ENCODE data around the gene BLMH.

BLMH gene

DNA sequence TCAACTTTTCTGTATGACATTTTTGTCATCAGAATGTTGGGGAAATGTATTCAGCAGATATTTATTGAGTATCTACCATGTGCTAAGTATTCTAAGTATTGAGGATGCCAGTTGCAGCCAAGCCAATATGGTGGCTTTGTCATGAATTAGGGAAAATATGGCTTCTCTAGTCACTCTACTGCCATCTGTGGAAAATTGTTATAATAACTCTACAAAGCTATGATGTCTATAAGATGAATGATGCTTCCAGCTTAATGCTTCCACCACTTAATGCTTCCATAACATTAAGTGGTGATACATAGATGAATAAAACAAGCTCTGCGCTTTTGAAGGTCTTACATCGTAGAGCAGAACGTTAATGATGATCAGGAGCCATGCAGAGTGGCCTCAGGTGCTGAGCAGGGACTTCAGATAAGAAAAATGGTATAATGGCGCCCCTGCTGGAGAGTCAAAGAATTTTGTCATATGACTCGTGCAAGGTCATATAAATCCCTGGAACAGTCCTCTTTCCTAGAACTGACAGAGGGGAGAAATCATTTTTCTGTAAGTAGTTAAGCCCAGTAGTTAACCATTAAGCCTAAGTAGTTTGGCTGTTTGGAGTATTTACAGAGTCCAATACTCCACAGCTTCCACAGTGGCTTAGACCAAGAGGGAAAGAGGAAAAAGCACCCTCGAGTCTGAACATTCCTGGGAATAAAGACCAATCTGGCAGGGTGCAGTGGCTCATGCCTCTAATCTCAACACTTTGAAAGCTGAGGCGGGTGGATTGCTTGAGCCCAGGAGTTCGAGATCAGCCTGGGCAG lies 44.8 kb upstream of the BLMH start:
- Histone ChIP-seq H3K4me2 (ENCODE audit: low read length) (no peak overlapping the region), H3K27ac (no peak overlapping the region)

DNA sequence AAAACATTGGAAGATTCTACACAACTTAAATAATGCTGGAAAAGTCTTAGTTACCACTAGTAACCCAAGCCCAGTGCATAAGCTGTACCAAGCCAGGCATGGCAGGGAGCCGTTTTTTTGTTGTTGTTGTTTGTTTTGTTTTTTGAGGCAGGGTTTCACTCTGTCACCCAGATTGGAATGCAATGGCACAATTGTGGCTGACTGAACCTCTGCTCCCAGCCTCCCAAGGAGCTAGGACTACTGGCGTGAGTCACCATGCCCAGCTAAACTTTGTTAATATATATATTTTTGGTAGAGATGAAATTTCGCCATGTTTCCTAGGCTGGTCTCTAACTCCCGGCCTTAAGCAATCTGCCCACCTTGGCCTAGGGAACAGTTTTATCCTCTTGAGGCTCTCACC lies 42.7 kb upstream of the BLMH start:
- H3K4me3 ChIP-seq (ENCODE audit: low read depth, low read length): no peak overlapping the region
- no peaks in the 10 kb centered on the region for H3K27me3 ChIP-seq (ENCODE audit: control insufficient read depth, insufficient read depth, low read length)
- H3K36me3 ChIP-seq (ENCODE audit: control insufficient read depth, insufficient read depth, low read length): no peaks in the 10 kb centered on the region
- no peak for TF ChIP-seq CTCF (IDR thresholded peaks at IDR 0.05)
- H3K9ac ChIP-seq: no peak overlapping the region
- no peak overlapping the region for H3K4me2 ChIP-seq (ENCODE audit: low read length)
- no peak overlapping the region for H2AFZ ChIP-seq
- H3K4me1 ChIP-seq: no peaks in the 10 kb centered on the region
- no peak overlapping the region for H3K27ac ChIP-seq
- no peaks in the 10 kb centered on the region for H3K79me2 ChIP-seq
- no peaks in the 10 kb centered on the region for H3K9me3 ChIP-seq (ENCODE audit: control insufficient read depth, low read length)

More for the DNA sequence above, 44.8 kb upstream of the BLMH start:
- Histone ChIP-seq H3K79me2 (no peaks in the 10 kb centered on the region), H3K36me3 (ENCODE audit: control insufficient read depth, insufficient read depth, low read length) (no peaks in the 10 kb centered on the region), H3K9me3 (ENCODE audit: control insufficient read depth, low read length) (no peaks in the 10 kb centered on the region), H3K4me3 (ENCODE audit: low read depth, low read length) (no peak overlapping the region), H2AFZ (no peak overlapping the region), H3K27me3 (ENCODE audit: control insufficient read depth, insufficient read depth, low read length) (no peaks in the 10 kb centered on the region), H3K9ac (no peak overlapping the region), H3K4me1 (no peaks in the 10 kb centered on the region)
- TF ChIP-seq CTCF (IDR thresholded peaks at IDR 0.05): peak; percentile 27

DNA sequence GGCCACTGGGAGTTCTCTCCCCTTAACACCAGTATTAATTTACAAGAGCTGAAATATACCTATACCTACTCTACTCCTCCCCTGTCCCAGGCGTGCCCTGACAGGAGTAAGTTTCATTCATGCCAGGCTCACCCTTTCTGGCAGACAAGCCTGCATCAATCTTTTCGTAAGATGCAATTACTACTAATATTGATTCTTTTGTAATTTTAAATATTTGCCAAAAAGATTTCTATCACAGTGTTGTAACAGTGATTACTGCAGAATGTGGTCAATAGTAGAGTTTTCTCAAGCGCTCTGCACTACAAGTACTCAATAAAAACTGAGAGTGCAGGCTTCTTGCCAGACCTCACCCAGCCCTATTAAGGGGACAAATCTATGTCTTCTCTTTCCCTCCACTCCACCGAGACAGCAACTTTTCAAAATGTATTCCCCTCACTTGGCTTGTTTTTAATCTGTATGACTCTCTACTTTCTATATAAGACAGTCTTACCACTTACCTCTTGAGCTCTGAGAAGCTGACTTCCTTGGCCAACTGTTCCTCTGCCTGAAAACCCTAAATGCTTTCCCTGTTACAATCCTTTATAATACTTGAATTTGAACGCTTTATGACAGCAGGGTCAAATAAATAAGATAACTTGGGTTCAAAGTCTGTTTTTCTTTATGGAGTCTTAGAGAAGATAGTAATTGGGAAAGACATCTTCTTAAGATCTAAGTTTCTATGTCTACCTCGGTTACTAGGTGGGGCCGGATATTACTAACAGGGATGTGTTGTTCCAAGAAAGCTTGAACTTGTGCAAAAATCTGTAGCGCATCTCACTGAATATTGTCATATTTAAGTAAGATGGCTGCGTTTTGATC lies 42.0 kb upstream of the BLMH start, which contains the start of gene TMIGD1:
TMIGD1 (minus strand) TSS at position 555 of the 858 bp plus-strand sequence. CDS start 1,924 bp downstream, outside the sequence.
- TF ChIP-seq CTCF (IDR thresholded peaks at IDR 0.05): no peak
- no peak within 1 kb of the TSS for H2AFZ ChIP-seq
- no peak within 1 kb of the TSS for H3K4me2 ChIP-seq (ENCODE audit: low read length)
- H3K27me3 ChIP-seq (ENCODE audit: control insufficient read depth, insufficient read depth, low read length): no peaks in the 10 kb centered on the region
- H3K4me3 ChIP-seq (ENCODE audit: low read depth, low read length): no peak within 1 kb of the TSS
- H3K36me3 ChIP-seq (ENCODE audit: control insufficient read depth, insufficient read depth, low read length): no peaks in the 10 kb centered on the region
- H3K9me3 ChIP-seq (ENCODE audit: control insufficient read depth, low read length): no peaks in the 10 kb centered on the region
- no peak within 1 kb of the TSS for H3K27ac ChIP-seq
- H3K9ac ChIP-seq: no peak within 1 kb of the TSS
- H3K4me1 ChIP-seq: no peaks in the 10 kb centered on the region
- no peaks in the 10 kb centered on the region for H3K79me2 ChIP-seq

GRCh38 chr17:30332057-30332542 lies 40.4 kb upstream of the BLMH start:
- Histone ChIP-seq H3K79me2 (no peaks in the 10 kb centered on the region), H3K4me1 (no peaks in the 10 kb centered on the region), H3K4me3 (ENCODE audit: low read depth, low read length) (no peak overlapping the region), H3K4me2 (ENCODE audit: low read length) (no peak overlapping the region), H2AFZ (no peak overlapping the region), H3K9me3 (ENCODE audit: control insufficient read depth, low read length) (no peaks in the 10 kb centered on the region), H3K9ac (no peak overlapping the region), H3K27ac (no peak overlapping the region), H3K27me3 (ENCODE audit: control insufficient read depth, insufficient read depth, low read length) (no peaks in the 10 kb centered on the region), H3K36me3 (ENCODE audit: control insufficient read depth, insufficient read depth, low read length) (no peaks in the 10 kb centered on the region)
- TF ChIP-seq CTCF (IDR thresholded peaks at IDR 0.05): no peak
